Parathyroid adenoma (tissue), 2 donors: ENCODE measurements around the gene LCP2.

Source experiments
- H2AFZ ChIP-seq: fragments of 300-600 bp; sonication (generic); one replicate; pipeline ENCODE4 v1.7.0; 2017; ENCODE audit warnings: antibody characterized with exemption, mild to moderate bottlenecking
- H3K27ac ChIP-seq: fragments of 300-600 bp; sonication (generic); one replicate; pipeline ENCODE4 v1.7.0; 2017
- H3K27me3 ChIP-seq: fragments of 300-600 bp; sonication (generic); one replicate; pipeline ENCODE4 v1.7.0; 2017; ENCODE audit warnings: low read length; ENCODE audit not compliant: control insufficient read depth, insufficient read depth
- H3K36me3 ChIP-seq: fragments of 300-600 bp; sonication (generic); one replicate; pipeline ENCODE4 v1.7.0; 2017; ENCODE audit warnings: low read length; ENCODE audit not compliant: control insufficient read depth, insufficient read depth
- H3K4me1 ChIP-seq: fragments of 300-600 bp; sonication (generic); one replicate; pipeline ENCODE4 v1.7.0; 2017; ENCODE audit warnings: control low read depth
- H3K4me2 ChIP-seq: fragments of 300-600 bp; sonication (generic); one replicate; pipeline ENCODE4 v1.7.0; 2017; ENCODE audit warnings: low read length
- H3K4me3 ChIP-seq: fragments of 300-600 bp; sonication (generic); one replicate; pipeline ENCODE4 v1.7.0; 2017; ENCODE audit warnings: low read depth, low read length
- H3K79me2 ChIP-seq: fragments of 300-600 bp; sonication (generic); one replicate; pipeline ENCODE4 v1.7.0; 2017; ENCODE audit warnings: control low read depth
- H3K9ac ChIP-seq: fragments of 300-600 bp; sonication (generic); one replicate; pipeline ENCODE4 v1.7.0; 2017; ENCODE audit warnings: mild to moderate bottlenecking
- H3K9me3 ChIP-seq: fragments of 300-600 bp; sonication (generic); one replicate; pipeline ENCODE4 v1.7.0; 2017; ENCODE audit warnings: low read length; ENCODE audit not compliant: control insufficient read depth
- TF ChIP-seq, protein P1 (sequence below): fragments of 300-600 bp; sonication (generic); IDR thresholded peaks from one replicate; pipeline ENCODE4 v1.7.0; 2017; ENCODE audit warnings: antibody characterized with exemption, mild to moderate bottlenecking
- donor health status: primary hyperparathyroidism.

The LCP2 gene

DNA sequence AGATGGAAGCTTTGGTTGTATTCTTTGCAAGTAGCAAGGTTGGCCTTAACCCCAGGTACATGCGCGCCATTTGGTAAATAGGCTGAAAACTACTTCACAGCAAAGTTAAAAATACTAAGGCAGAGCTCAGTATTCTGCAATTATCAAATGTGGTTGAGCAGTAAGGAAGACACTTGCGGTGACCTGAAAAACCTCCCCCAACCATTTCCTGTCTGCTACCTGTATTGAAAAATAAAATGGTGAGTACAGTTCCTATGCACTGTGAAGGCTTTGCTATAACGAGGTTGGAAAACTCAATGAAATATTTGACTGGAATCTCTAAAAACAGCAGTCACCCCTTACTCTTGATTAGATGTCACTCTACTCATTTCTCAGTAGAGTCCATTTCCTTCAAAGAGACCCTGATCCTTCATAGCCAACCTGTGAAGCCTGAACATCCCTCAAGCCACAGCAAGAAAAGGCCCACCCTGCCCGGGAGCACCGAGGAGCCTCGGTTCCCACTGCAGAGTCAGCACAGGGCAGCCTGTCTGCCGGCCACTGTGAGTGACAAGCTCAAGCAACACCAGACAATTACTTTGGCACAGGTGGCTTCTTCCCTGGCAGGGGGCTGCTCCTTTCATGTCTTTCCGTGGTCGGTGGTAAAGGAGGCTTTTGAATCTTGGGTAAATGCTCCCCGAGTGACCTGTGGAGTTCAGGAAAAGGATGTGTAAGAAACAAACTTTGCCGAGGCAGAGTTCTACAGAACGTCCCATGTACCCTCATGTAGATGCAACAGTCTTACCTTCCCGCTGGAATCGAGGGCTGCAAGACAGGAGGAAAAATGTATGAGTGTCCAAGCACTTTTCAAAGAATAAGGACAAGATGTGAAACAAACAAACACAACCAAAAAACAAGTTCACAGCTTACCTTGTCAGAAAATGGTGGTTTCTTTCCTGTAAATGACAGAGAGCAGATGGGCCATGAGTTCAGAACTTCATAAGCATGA is 35.2 kb downstream of the LCP2 start:
- Histone ChIP-seq H3K36me3 (no peaks in the 10 kb centered on the region), H3K9me3 (no peaks in the 10 kb centered on the region), H3K27ac (no peak overlapping the region), H3K79me2 (no peaks in the 10 kb centered on the region), H2AFZ (no peak overlapping the region), H3K4me2 (no peak overlapping the region), H3K9ac (no peak overlapping the region), H3K27me3 (peaks cover 3% of the 10 kb centered on the region), H3K4me1 (no peaks in the 10 kb centered on the region), H3K4me3 (no peak overlapping the region)
- TF ChIP-seq, protein P1, sequence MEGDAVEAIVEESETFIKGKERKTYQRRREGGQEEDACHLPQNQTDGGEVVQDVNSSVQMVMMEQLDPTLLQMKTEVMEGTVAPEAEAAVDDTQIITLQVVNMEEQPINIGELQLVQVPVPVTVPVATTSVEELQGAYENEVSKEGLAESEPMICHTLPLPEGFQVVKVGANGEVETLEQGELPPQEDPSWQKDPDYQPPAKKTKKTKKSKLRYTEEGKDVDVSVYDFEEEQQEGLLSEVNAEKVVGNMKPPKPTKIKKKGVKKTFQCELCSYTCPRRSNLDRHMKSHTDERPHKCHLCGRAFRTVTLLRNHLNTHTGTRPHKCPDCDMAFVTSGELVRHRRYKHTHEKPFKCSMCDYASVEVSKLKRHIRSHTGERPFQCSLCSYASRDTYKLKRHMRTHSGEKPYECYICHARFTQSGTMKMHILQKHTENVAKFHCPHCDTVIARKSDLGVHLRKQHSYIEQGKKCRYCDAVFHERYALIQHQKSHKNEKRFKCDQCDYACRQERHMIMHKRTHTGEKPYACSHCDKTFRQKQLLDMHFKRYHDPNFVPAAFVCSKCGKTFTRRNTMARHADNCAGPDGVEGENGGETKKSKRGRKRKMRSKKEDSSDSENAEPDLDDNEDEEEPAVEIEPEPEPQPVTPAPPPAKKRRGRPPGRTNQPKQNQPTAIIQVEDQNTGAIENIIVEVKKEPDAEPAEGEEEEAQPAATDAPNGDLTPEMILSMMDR, result no peak

DNA sequence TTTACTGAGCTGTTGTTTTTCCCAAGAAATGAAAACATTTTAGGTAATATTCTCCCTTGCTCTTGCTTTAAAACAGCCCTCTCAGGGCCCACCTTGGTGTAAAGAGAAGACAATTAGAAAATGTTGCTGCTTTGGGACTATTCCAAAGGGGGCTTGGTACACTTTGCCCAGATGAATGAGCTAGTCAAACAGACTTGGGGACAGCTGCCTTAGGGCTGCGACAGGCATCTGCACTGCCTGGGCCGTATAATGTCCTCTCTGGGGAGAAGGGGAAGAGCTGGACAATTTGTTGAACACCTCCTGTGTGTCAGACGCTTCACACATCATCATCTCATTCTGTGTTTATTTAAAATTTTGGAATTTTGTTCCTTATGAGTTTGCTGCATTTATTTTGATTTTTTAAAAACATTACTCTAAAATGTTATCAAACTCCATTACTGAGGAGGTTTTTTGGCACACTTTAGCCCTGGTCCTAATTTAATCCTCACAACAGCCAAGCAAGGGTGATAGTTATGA is 36.0 kb downstream of the LCP2 start:
- TF ChIP-seq, protein P1, result no peak
- no peaks in the 10 kb centered on the region for H3K79me2 ChIP-seq
- no peaks in the 10 kb centered on the region for H3K9me3 ChIP-seq
- no peak overlapping the region for H2AFZ ChIP-seq
- H3K4me2 ChIP-seq, result no peak overlapping the region
- H3K4me3 ChIP-seq, result no peak overlapping the region
- no peak overlapping the region for H3K9ac ChIP-seq
- H3K27me3 ChIP-seq, result peaks cover 3% of the 10 kb centered on the region
- H3K36me3 ChIP-seq, result no peaks in the 10 kb centered on the region
- no peak overlapping the region for H3K27ac ChIP-seq
- H3K4me1 ChIP-seq, result no peaks in the 10 kb centered on the region

DNA sequence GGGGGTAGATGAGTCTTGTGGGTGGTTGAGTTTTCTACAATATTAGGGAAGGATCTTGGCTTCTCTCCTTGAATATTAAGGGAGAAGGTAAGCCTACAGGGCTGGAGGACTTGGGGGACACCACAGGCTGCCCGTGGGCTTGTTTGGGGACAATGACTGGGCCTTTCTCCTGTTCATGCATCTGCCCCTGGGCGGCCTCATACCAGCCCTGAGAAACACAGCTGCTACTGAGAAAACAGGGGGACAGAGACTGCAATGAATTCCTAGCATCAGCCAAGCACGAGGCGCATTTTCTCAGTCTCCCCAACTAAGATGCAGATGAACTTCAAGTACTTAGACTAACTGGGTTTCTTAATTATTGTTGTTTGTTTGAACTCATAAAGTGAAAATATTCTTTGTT is 40.2 kb downstream of the LCP2 start:
- no peaks in the 10 kb centered on the region for H3K27me3 ChIP-seq
- H3K4me1 ChIP-seq, result no peaks in the 10 kb centered on the region
- no peaks in the 10 kb centered on the region for H3K9me3 ChIP-seq
- no peaks in the 10 kb centered on the region for H3K36me3 ChIP-seq
- H3K27ac ChIP-seq, result no peak overlapping the region
- TF ChIP-seq, protein P1, result no peak
- H3K9ac ChIP-seq, result no peak overlapping the region
- no peak overlapping the region for H3K4me2 ChIP-seq
- H3K79me2 ChIP-seq, result no peaks in the 10 kb centered on the region
- H2AFZ ChIP-seq, result no peak overlapping the region
- H3K4me3 ChIP-seq, result no peak overlapping the region

DNA sequence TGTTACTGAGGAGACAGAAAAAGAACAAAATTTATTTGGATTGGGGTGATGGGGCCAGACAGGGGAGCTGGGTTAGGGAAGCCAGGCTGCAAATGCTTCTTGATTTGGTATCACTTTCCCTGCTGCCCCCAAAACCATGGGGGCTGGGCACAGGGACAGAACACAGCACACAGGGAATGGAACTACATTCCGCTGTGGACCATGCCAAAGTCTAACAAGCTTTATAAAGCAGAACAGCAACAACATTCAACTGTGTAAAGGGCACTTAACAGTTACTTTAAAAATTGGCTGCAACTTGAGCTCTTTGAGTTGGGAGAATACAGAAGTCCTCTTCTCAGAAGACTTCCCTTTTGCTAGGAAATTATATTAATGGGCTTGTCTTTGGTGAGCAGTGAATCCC is 41.0 kb downstream of the LCP2 start:
- no peaks in the 10 kb centered on the region for H3K79me2 ChIP-seq
- H2AFZ ChIP-seq, result no peak overlapping the region
- TF ChIP-seq, protein P1, result no peak
- no peak overlapping the region for H3K4me3 ChIP-seq
- H3K4me1 ChIP-seq, result no peaks in the 10 kb centered on the region
- no peaks in the 10 kb centered on the region for H3K36me3 ChIP-seq
- no peak overlapping the region for H3K27ac ChIP-seq
- H3K27me3 ChIP-seq, result no peaks in the 10 kb centered on the region
- H3K4me2 ChIP-seq, result no peak overlapping the region
- H3K9ac ChIP-seq, result no peak overlapping the region
- H3K9me3 ChIP-seq, result no peaks in the 10 kb centered on the region
